GM18499 (cell line): ENCODE data around the gene TWSG1.
"Not testable (repeated sequence)": the region's sequence is repeated elsewhere in the genome, so short reads cannot be mapped to it uniquely, and the experiment has no call there.

Experiments
- ATAC-seq: cut with Tn5 transposase; IDR thresholded peaks from one replicate; pipeline ENCODE4 v1.9.1; 2021; ENCODE audit warnings: moderate number of reproducible peaks; ENCODE audit not compliant: insufficient read depth, unreplicated experiment

The TWSG1 gene

DNA sequence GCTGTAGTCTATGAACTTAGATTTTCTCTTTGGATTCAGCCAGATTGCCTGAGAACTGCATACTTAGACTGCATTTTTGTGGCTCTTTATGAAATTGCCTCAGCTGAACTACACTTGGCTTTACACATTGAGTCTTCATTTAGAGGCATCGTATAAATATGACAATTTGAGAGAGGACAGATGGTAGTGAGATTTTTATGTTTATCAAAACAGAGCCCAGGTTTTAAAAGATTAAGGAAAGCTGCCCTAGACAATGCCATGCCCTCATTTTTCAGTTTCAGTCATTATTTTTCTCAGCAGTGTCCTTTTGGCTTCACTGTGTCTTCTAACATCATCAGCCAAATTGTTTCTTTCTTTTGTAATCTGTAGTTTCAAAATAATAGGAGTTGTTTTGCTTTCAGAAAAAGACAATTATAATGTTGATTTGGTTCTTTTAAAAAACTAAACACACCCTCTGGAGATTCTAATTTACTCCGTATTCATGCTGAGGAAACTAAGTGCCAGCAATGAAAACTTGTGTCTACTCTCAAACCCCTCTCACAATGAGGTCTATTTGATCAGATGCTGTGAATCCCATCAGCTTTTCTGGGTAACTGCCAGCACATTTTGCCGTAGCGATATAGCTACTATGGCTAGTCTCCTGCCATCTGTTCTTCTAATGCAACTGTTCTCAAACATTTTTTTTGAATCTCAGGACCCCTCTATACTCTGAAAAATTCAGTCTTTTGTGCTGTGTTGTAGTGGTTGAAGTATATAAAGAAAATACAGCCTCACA, 46.2 kb downstream of the TWSG1 start:
- no peak for ATAC-seq

- ATAC-seq = no peak
Observed at GRCh38 chr18:9386879-9387278, 52.3 kb downstream of the TWSG1 start.

GRCh38 chr18:9387891-9388290, 53.3 kb downstream of the TWSG1 start:
- ATAC-seq = no peak

DNA sequence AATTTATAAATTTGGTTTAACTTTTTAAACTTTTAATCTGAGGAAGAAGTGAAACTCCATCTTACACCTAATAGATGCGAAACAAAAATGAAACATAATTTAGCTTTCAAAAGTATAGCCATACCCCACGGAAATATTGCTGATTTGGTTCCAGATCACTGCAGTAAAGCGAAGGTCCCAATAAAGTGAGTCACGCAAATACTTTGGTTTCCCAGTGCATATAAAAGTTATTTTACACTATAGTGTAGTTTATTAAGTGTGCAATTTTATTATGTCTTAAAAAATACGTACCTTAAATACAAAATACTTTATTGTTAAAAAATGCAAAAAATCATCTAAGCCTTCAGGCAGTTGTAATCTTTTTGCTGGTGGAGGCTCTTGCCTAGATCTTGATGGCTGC, 55.1 kb downstream of the TWSG1 start:
- no peak for ATAC-seq

DNA sequence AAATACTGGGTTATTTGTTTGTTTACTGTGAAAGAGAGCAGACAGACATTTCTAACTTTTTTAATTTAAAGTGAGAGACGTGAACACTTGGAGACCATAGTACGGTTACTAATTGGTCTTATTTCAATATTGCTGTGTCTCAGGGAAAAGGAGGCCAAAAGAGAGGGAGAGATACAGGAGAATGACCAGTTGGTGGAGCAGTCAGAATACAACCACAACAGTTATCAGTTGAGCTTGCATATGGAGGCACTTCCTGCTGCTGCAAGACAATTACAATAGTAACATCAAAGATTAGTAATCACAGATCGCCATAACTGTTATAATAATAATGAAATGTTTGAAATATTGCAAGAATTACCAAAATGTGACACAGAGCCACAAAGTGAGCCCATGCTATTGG, 58.2 kb downstream of the TWSG1 start:
- no peak for ATAC-seq

GRCh38 chr18:9394046-9394445, 59.5 kb downstream of the TWSG1 start:
- ATAC-seq = no peak

DNA sequence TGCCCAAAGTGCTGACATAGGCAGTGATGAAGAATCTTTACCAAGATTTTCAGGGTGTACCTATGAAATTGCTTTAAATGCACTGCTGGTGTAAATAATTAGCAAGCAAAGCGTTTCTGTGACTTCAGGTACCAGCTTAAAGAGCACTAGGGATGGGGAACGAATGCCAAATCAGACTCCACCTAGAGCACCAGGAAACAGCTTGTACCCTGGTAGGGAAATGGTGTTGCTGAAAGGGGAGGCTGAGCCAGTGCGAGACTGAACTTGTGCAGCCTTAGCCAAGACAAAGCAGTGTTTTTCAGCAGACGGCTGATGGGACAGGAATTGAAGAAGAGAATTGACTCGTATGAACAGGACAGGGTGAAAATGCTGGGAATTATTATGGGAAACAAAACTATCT, 65.6 kb downstream of the TWSG1 start:
- no peak for ATAC-seq

DNA sequence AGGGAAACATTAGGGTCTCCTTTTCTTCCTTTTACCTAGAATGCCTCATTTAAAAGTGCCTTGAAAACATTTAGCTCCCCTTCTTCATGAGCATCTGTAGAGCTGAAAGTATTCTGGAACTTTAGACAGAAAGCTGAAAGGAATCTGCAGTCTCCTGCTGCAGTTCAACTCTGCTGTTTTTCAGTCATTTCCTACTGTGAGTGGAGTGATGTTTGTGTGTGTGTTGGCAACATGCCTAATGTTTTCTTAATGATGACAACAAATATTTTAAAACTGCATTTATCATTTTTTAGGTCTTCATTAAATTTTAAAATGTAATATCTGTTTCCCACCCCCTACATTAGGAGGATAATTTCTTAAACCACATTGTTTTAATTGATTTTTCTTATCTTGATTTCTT, 66.6 kb downstream of the TWSG1 start:
- no peak for ATAC-seq

DNA sequence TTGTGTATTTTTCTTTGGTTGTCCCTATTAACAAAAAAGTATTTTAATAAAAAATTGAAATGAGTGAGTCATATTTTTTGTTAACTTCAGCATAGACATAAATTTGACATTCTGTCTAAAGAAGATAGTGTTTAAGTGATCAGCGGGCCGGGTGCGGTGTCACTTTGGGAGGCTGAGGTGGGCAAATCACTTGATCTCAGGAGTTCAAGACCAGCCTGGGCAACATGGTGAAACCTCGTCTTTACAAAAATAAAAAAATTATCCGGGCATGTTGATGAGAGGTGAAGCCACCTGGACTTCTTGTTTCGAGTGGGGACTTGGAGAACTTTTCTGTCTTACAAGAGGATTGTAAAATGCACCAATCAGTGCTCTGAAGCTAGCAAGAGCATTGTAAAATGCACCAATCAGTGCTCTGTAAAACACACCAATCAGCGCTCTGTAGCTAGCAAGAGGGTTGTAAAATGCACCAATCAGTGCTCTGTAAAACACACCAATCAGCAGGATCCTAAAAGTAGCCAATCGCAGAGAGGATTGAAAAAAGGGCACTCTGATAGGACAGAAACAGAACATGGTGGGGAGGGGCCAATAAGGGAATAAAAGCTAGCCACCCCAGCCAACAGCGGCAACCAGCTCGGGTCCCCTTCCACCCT, 67.9 kb downstream of the TWSG1 start:
- ATAC-seq = not testable (repeated sequence)

DNA sequence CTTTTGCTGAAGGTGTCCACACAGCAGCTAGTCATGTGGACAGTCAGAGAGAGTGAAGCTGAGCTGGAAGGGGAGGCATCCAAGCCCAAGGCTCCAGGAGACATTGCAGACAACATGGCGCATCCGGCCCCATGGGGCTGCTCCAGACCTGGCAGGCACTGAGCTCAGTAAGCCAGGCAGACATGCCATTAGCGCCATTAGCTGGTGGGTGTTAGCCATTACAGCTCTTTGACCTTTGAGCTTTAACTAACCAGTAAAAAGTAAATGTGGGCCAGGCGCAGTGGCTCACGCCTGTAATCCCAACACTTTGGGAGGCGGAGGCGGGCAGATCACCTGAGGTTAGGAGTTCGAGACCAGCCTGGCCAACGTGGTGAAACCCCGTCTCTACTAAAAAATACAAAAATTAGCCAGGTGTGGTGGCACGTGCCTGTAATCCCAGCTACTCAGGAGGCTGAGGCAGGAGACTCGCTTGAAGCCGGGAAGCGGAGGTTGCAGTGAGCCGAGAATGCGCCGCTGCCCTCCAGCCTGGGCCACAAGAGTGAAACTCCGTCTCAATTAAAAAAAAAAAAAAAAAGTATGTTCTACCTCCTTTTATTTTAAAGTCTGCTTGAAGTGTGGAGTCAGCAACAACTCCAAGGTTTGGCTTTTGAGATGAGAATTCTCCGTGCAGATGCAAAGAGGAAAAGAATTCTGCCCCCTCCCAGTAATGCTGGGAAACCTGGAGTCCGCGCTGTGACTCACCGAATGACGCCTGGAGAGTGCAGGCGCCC, 69.4 kb downstream of the TWSG1 start:
- no peak for ATAC-seq

DNA sequence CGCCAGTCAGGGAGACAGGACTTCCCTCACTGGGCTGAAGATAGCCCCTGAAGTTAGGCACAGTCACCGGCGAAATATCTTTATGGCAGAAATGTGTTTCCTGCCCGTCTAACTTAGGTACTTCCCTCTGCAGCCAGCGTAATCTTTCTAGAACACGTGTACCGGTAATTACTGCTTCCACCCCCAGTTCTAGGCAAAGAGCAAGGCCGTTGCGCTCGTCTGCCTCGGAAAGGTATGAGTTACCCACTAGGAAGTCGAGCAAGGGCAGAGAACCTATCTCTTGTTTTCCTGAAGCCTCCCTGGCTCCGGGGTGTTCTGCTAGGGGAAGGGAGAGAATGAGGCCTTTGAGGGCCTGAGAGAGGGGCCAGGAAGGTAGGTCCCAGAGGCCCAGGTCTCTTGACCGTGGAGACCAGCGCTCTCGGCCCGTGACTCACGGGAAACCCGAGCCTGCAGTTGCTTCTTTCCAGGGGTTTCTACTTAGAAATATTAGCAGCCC, 70.0 kb downstream of the TWSG1 start:
- ATAC-seq = no peak

DNA sequence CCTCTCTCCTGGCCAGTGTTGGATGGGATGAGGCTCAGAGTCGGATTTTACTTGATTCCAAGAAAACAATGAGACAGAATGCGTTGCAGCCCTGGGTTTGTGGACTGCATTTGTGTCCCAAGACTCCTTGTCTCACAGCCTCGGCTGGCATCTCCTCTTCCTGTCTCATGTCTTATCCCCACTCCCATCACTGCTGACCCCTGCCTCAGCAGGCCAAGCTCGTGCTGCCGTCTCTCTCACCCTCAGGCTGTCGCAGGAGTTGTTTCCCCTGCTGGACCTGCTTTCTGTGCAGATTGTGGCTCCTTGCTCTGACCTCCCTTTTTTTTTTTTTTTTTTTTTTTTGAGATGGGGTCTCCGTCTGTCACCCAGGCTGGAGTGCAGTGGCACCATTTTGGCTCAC, 70.6 kb downstream of the TWSG1 start:
- ATAC-seq = no peak

GRCh38 chr18:9405977-9406376, 71.4 kb downstream of the TWSG1 start:
- no peak for ATAC-seq

DNA sequence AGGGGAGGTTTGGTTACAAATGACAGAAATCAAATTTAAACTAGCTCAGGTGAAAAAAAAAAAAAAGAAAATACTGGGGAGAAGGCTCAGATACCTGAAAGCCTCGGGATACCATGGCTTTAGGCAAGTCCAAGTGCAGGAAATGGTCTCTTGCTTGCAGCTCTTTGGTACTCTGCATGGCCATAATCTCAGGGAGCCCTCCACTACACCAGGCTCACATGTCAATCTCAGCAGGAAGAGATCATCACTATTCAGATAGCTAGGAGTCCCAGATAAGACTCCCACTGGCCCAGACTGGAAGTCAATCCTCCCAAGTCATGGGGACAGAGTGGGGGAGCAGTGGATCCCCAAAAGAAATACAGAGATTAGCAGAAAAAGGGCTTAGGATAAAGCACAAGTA, 75.9 kb downstream of the TWSG1 start:
- no peak for ATAC-seq

- no peak for ATAC-seq
Observed at GRCh38 chr18:9413576-9413975, 79.0 kb downstream of the TWSG1 start.

GRCh38 chr18:9416563-9417072, 82.0 kb downstream of the TWSG1 start:
- ATAC-seq = no peak

- no peak for ATAC-seq
Observed at GRCh38 chr18:9417073-9417851, 82.7 kb downstream of the TWSG1 start.

DNA sequence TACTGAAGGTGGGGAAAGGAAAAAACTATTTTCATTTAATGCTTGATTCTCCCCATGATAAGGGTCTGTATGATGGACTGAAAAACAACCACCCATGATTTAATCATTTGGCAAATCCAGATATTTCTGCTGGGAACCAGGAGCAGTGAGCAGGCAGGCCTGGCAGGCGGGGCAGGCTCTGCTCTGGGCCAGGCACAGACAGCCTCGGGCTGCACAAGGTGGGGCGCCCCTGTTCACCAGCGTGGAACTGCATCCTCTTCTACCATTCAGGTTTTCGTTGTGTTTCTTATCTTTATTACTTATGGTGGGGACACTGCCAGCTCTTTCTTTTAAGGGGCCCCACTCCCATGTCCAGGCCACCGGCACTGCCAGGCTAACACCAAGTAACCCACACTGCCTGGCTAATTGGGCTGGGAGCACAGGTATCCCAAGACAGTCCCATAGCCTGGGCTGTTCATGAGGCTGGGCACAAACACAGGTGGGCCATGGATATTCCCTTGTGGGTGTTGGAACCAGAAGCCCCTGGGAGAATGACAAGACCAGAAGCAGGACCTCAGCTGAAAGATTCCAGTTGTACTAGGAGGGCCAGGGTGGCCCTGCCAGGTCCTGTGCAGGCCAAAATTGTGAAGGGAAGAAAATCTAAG, 83.6 kb downstream of the TWSG1 start:
- no peak for ATAC-seq

DNA sequence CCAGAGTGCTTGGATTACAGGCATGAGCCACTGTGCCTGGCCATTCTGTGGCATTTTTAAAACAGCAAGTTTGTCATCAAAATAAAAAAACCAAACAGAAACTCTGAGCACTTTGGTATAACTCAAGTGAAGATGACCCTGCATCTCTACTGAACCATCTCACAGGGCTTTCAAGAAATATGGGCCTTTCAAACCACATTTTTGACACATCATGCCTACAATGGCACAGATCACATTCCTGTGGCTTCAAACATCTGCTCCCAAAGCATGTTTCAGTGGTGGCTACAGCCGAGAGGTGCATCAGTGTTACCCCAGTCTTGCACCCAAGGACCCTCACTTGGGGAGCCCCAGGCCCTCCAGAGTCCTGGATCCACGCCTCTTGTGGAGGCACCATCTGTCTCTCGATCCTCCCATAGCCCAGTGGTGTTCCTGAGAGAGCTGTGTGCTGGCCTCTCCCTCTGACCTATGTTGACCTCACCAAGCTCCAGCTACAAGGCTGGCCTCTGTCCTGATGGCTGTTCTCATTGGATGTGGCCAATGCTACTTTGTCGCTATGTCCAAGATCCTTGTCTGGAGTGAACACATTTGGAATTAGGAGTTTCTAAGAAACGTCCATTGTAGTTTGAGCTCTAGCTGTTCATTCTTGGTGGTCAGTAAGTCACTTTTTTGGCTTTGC, 85.5 kb downstream of the TWSG1 start:
- no peak for ATAC-seq
